Measurements from ENCODE around the gene GPC6. TPM values are rescaled to one million over a fixed set of nuclear protein-coding genes. Genes with fewer than 3 reads are reported as not detected.

GPC6 gene
- total RNA-seq, 3 donors from 2014 or later (not counting 1 experiment from before 2014, with no cell fraction given) = not detected

GRCh38 chr13:93409816-93410215 lies 183.2 kb downstream of the GPC6 start:
- Mint-ChIP-seq H3K4me3 (no peak overlapping the region), H3K9me3 (peaks cover 0 to 2% of the 10 kb centered on the region in 2 donors), H3K27me3 (ENCODE audit: low read depth in 2 of 2) (no peaks in the 10 kb centered on the region), H3K4me1 (no peaks in the 10 kb centered on the region), H3K36me3 (no peaks in the 10 kb centered on the region), H3K27ac (no peak overlapping the region)
- DNase-seq = no peak
- Histone ChIP-seq H3K27ac (ENCODE audit: low read length) (no peak overlapping the region), H3K4me1 (ENCODE audit: control insufficient read depth, insufficient read depth, low read length) (no peaks in the 10 kb centered on the region), H3K27me3 (ENCODE audit: control insufficient read depth, insufficient read depth, low read length) (no peaks in the 10 kb centered on the region), H3K4me3 (ENCODE audit: low read length) (no peak overlapping the region), H3K9me3 (ENCODE audit: control insufficient read depth, insufficient read depth, low read length) (no peaks in the 10 kb centered on the region), H3K36me3 (ENCODE audit: control insufficient read depth, insufficient read depth, low read length) (no peaks in the 10 kb centered on the region)
- TF ChIP-seq, protein P1, sequence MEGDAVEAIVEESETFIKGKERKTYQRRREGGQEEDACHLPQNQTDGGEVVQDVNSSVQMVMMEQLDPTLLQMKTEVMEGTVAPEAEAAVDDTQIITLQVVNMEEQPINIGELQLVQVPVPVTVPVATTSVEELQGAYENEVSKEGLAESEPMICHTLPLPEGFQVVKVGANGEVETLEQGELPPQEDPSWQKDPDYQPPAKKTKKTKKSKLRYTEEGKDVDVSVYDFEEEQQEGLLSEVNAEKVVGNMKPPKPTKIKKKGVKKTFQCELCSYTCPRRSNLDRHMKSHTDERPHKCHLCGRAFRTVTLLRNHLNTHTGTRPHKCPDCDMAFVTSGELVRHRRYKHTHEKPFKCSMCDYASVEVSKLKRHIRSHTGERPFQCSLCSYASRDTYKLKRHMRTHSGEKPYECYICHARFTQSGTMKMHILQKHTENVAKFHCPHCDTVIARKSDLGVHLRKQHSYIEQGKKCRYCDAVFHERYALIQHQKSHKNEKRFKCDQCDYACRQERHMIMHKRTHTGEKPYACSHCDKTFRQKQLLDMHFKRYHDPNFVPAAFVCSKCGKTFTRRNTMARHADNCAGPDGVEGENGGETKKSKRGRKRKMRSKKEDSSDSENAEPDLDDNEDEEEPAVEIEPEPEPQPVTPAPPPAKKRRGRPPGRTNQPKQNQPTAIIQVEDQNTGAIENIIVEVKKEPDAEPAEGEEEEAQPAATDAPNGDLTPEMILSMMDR (IDR thresholded peaks at IDR 0.05) = no peak
- intact Hi-C loops (cut with micrococcal nuclease) = no loop called here
- no peak for ATAC-seq

- H3K36me3 ChIP-seq (ENCODE audit: control insufficient read depth, insufficient read depth, low read length) = no peaks in the 10 kb centered on the region
- H3K27me3 Mint-ChIP-seq (ENCODE audit: low read depth in 2 of 2) = no peaks in the 10 kb centered on the region
- H3K27ac ChIP-seq (ENCODE audit: low read length) = no peak overlapping the region
- ATAC-seq (no peak), DNase-seq (no peak)
- no peak overlapping the region for H3K4me3 Mint-ChIP-seq
- no peaks in the 10 kb centered on the region for H3K4me1 Mint-ChIP-seq
- no peaks in the 10 kb centered on the region for H3K4me1 ChIP-seq (ENCODE audit: control insufficient read depth, insufficient read depth, low read length)
- H3K27me3 ChIP-seq (ENCODE audit: control insufficient read depth, insufficient read depth, low read length) = no peaks in the 10 kb centered on the region
- peaks cover 0 to 2% of the 10 kb centered on the region in 2 donors for H3K9me3 Mint-ChIP-seq
- no peak overlapping the region for H3K27ac Mint-ChIP-seq
- TF ChIP-seq, protein P1 (IDR thresholded peaks at IDR 0.05) = no peak
- intact Hi-C loops (cut with micrococcal nuclease) = no loop called here
- 78% methylated on average over 3 of the region's 3 CpGs for WGBS (ENCODE audit: insufficient coverage)
- no peaks in the 10 kb centered on the region for H3K36me3 Mint-ChIP-seq
- no peaks in the 10 kb centered on the region for H3K9me3 ChIP-seq (ENCODE audit: control insufficient read depth, insufficient read depth, low read length)
- no peak overlapping the region for H3K4me3 ChIP-seq (ENCODE audit: low read length)
Observed at GRCh38 chr13:93411186-93411680, 184.6 kb downstream of the GPC6 start.

DNA sequence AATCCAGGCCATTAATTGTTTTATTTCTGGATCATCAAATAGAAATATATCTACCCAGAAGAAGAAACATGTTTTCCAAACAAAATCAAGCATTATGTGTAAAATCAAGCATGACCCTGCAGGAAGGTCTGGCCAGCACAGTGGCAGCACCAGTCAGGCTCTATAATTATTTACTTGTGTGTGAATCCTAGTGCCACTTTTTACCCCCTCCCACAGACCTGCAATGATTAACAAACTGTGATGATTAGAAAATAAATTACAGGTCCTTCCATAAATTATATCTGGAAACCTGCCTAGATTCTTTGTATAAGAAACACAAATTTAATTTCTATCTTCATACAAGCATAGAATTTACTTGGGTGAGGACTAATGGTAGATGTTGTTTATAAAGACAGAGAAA lies 186.1 kb downstream of the GPC6 start:
- no peaks in the 10 kb centered on the region for H3K36me3 Mint-ChIP-seq
- Histone ChIP-seq H3K4me3 (ENCODE audit: low read length) (no peak overlapping the region), H3K27me3 (ENCODE audit: control insufficient read depth, insufficient read depth, low read length) (no peaks in the 10 kb centered on the region), H3K27ac (ENCODE audit: low read length) (no peak overlapping the region), H3K4me1 (ENCODE audit: control insufficient read depth, insufficient read depth, low read length) (no peaks in the 10 kb centered on the region), H3K9me3 (ENCODE audit: control insufficient read depth, insufficient read depth, low read length) (no peaks in the 10 kb centered on the region), H3K36me3 (ENCODE audit: control insufficient read depth, insufficient read depth, low read length) (no peaks in the 10 kb centered on the region)
- H3K27me3 Mint-ChIP-seq (ENCODE audit: low read depth in 2 of 2) = no peaks in the 10 kb centered on the region
- H3K27ac Mint-ChIP-seq = no peak overlapping the region
- H3K4me3 Mint-ChIP-seq = no peak overlapping the region
- no peaks in the 10 kb centered on the region for H3K9me3 Mint-ChIP-seq
- ATAC-seq (no peak), DNase-seq (no peak)
- no peaks in the 10 kb centered on the region for H3K4me1 Mint-ChIP-seq
- TF ChIP-seq, protein P1 (IDR thresholded peaks at IDR 0.05) = no peak
- intact Hi-C loops (cut with micrococcal nuclease) = no loop called here

GRCh38 chr13:93413972-93414717 lies 187.5 kb downstream of the GPC6 start:
- TF ChIP-seq, protein P1 (IDR thresholded peaks at IDR 0.05) = no peak
- no peak overlapping the region for H3K4me3 ChIP-seq (ENCODE audit: low read length)
- no peak for DNase-seq
- H3K27me3 ChIP-seq (ENCODE audit: control insufficient read depth, insufficient read depth, low read length) = no peaks in the 10 kb centered on the region
- Mint-ChIP-seq H3K4me1 (no peaks in the 10 kb centered on the region), H3K36me3 (no peaks in the 10 kb centered on the region), H3K27me3 (ENCODE audit: low read depth in 2 of 2) (no peaks in the 10 kb centered on the region), H3K27ac (no peak overlapping the region), H3K9me3 (no peaks in the 10 kb centered on the region), H3K4me3 (no peak overlapping the region)
- ATAC-seq = no peak
- H3K4me1 ChIP-seq (ENCODE audit: control insufficient read depth, insufficient read depth, low read length) = no peaks in the 10 kb centered on the region
- no peak overlapping the region for H3K27ac ChIP-seq (ENCODE audit: low read length)
- H3K36me3 ChIP-seq (ENCODE audit: control insufficient read depth, insufficient read depth, low read length) = no peaks in the 10 kb centered on the region
- 78% methylated on average over 7 of the region's 8 CpGs for WGBS (ENCODE audit: insufficient coverage)
- no peaks in the 10 kb centered on the region for H3K9me3 ChIP-seq (ENCODE audit: control insufficient read depth, insufficient read depth, low read length)
- intact Hi-C loops (cut with micrococcal nuclease) = no loop called here

All from natural killer cell (primary cell).